COLO668 (cell line): ENCODE measurements around the gene C16orf46.

Experiments used
- DNase-seq: peaks from one replicate; lab custom pipeline; 2025; ENCODE audit not compliant: unreplicated experiment; lab: John Stamatoyannopoulos, UW

The C16orf46 gene

DNA sequence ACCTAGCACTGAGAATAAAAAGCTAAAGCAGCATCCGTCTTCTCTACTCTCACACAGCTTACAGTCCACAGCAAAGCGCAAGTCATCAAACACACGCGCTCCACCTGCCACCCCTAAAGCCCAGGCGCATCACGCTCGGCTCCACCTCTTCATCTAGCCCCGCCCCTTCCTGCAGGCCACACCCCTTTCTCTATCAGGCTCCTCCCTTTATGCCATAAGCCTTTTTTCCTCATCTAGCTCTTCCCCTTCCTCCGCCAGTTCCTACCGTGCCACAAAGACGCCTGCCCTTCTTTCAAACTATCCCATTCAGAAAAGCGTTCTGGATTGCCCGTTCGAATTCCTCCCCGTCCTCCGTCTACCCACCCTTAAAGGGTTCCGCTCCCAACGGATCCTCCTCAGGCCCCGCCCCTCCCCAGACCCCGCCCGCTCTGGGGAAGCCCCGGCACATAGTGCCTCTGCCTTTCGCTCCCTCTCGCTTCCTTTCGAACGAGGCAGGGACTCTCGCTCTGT lies 417 bp downstream of the C16orf46 start:
- peak; percentile 92 for DNase-seq

DNA sequence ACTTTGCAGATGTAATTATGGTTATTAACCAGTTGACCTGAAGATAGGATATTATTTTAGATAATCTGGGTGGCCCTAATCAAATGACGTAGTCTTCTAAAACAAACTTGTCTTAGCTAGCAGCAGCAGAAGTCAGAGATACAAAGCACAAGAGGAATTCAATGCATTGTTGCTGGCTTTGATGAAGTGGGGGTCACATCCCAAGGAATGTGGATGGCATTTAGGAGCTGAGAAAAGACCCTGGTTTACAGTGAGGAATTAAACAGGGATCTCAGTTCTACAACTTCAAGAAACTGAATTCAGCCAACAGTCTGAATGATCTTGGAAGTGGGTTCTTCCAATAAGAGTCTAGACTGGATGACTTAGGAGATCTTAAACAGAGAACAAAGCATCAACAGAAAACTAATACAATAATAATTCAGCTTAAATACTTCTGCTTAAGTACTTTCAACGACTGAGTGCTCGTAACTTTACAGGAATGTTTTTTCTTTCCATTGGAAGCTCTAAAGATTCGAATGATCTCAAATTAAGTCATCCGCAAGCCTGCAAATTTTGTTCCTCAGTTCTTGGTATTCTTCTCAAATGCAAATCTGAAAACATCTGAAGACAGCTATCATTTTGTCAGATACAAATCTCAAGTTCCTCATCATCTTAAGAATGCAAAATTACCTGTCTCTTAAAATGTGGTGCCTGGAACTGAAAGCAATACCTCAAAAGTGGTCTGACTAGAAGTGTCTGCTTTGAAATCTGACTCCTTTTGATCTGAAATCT lies 3.3 kb downstream of the C16orf46 start:
- DNase-seq, result no peak

DNA sequence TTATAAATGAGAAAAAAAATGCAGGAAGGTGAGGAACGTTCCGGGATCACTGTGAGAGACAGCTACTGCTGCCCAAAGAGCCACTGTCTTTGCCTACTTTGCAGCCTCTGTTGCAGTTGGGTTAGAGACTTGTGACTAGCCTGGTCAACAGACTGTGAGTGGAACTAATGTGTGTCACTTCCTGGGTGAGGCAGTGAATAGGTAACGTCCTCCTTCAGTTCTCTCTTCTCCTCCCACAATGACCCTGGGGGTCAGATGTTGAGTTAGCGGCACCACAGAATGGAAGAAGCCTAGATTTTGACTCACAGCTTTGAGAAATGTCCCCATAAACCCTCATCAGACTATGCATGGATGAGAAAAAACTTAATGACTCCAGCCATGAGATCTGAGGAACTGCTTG lies 5.2 kb downstream of the C16orf46 start:
- DNase-seq, result no peak

DNA sequence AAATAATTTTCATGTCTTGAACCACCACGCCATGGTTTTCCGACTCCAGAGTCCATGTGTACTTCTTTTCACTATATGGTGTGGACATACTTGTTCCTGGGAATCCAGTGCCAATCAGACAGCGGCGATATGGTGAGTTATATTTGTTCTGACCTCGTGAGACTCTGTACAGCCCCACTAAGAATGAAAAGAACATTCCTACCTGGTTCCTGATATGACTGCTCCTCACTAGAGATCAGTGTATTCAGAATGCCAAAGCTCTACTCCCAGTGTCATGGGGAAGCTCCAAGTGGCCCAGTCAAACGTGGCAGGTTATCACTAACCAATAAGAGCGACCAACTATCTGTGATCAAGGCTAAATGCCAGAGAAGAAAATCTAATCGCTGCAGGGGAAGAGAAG lies 6.1 kb downstream of the C16orf46 start:
- no peak for DNase-seq

DNA sequence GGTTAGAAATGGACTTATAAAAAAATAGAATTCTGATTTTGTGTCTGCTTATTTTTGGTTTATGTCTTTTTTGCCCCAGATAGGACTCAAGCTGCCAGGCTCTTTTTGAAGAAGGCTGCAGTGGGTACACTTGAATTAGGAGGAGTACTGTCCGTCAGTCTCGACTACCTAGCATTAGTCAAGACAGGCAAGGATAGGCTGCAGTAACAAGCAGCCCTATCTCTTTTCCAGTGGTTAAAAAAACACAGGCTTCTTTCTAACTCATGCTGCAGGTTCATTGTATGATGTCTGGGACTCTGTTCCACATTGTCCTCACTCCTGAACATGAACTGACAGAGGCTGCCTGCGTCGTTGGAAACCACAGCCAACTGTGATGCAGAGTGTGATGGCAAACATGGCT lies 8.0 kb downstream of the C16orf46 start:
- DNase-seq, result no peak

DNA sequence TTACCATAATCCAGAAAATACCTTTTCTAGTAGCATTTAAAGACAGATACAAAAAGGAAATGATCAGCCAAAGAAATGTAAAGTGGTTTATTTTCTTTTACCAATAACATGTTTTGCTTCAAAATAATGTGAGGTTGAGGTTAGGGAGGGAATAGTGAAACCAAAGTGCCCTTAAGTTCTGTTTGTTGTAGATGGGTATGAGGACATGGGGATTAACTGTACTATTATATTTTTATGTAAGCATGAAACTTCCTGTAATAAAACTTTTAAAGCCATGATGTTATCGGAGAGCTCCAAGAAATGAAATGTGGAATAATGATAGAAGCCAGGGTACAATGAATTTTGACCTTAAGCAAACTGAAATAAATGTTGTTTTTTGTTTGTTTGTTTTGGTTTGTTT lies 9.9 kb downstream of the C16orf46 start:
- DNase-seq, result no peak

DNA sequence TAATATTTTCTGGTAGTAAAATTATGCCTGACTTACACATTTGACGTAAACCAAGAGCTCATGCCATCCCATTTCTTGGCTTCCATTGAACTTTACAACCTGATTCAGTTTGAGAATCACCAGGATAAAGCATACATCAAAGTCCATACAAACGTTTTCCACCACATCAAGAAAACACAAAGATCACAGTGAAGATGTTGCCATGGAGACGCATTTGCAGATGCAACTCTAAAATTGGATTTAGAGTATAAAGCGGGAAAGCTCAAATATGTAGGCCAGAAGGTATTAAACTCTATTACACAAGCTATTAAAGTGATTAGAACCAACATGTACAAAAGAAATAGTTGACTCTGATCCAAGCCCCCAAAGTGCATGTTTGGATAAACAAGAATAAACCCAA lies 10.4 kb downstream of the C16orf46 start:
- no peak for DNase-seq

DNA sequence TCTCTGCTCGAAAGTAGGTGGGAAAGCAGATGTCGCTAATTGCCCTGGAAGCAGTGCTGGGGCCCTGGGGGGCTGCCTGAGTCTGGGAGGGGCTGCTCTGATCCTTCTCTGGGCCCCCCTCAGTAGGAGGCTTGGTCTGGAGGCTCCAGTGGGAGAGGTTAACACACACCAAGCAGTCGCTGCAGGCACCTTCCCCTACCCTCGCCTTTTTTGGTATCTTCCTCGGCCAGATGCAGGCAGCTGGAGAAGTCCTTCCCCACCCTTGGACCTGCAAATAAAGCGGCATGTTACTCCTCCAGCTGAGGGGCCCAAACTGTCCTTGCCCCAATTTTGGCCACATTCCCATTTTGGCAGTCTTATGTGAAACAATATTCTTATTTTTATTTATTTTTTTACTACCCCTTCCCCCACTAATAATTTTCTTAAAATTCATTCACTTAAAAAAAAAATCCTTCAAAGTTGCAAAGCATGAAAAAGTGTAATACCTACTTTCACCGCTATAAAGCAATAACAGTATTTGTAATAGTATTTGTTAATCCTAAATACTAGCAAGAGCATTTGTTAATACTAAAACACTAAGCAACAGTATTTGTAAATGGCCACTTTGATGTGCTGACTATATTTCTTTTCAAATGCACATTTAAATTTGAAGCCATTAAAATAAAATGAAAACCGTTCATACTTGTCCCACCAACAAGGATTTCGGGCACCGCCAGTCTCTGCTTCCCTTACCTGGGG lies 15.0 kb downstream of the C16orf46 start:
- DNase-seq, result no peak

DNA sequence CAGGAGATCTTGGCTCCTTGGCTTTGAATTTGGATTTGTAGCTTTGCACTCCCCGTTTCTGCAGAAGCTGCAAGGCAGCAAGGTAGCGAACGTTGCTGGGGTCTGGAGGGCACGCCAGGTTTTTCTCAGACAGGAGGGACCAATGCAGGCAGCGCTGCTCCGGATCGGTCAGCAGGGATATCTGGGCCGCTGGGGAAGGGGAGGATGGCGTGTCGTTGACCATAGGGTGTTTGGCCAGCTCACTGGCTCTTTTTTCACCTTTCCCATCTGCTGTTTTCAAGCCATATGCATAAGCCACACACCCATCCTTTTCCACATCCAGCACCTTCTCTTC lies 15.8 kb downstream of the C16orf46 start:
- DNase-seq, result no peak

DNA sequence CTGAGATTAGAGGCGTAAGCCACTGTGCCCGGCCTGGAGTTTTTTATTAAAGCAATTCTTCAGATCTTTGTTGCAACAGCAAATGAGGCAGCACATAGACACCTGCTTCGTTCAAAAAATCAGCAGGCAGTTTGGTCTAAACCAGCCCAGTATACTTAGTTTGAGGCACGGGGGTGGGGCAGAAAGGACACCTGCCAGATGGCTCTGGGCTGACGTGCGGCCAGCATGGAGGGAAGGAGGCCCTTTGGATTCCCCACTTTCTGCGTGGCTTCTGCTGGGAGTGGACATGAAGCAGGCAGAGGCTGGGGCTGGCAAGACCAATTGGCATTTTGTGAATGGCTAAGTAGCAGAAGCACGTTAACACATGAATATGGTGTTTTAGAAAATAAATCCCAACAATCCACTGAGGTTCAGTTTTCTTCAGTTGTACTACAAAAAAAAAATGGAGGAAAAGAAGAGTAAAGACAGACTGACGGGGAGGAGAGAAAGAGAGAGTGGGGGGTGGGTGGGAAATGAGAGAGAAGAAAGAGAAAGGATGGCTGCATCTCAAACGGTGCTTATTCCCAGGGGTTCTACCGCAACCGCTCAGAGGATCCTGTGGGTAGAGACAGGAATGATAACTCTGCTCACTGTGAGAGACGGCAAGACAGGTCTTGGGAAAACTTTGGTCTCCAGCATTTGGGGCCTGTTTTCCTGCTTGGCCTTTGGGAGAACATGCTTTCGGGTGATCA lies 16.3 kb downstream of the C16orf46 start:
- DNase-seq, result no peak

DNA sequence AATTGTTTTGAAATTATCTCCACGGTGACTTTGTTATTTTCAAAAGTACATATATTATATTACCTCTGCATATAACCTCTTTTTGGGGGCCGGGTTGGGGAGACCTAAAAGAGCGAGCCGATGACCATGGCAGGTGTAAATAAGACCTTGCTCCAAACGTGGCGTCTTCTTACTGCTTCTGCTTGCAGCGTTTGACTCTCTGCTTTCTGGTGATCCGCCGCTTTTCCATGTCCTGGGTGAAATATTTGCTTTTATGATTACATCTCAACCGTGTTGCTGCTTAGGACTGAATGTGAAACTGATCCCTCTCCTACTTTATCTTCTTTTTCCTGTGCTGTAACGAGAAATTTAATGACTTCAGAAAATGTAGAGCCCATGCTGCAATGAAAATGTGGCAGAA lies 23.3 kb downstream of the C16orf46 start:
- no peak for DNase-seq

DNA sequence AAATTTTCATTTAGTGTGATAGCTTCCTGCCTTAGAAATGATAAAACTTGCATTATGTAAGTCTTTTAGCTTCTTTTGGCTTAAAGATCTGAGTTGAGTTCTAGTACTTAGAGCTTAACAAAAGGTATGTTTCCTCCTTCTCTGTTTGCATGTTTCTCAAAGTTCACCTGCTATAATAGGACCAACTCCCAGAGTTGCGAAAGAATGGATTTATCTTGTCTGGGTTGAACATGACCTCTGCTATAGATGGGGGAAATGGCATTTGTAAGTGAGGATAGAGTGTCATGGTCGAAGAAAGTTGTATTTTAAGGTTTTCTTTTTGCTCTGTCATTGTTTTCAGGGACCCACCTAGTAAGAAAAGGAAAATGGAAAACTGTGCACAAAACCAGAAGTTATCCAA lies 34.2 kb downstream of the C16orf46 start:
- no peak for DNase-seq

DNA sequence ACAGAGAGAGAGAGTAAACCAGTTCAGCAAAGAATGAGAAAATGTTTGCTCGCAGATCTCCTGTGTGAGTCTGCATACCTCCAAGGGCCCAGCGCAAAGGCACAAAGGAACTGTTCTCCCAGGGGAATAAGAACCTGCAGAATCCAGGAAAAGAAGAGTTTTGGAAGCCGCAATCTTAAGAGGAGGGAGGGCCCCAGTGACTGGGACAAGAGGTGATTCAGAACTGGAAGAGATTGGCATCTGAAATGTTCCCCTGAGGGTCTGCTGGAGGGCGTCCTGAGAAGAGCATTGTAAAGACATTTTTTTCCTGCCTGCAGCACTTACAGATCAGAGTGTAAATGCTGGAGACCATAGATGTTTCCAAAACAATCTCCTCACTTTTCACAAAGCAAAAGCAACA lies 35.3 kb downstream of the C16orf46 start:
- no peak for DNase-seq

DNA sequence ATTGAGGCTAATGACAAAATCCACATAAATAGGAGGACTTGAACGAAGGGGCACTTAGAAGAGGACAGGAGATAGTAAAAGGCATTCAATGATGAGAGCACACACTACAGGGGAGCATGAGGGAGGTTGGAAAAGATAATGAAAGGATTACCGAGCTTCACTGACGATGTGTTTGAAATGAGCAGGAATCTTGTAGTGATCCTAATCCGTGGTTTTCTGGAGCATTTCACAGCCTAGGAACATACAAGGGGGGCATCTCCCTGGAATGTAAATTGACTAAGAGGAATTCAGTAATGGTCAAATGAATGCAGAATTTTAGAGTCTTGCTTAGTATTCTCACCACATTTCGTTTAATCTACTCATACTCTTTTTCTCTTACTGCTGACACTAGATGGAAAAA lies 36.2 kb downstream of the C16orf46 start:
- DNase-seq, result no peak

DNA sequence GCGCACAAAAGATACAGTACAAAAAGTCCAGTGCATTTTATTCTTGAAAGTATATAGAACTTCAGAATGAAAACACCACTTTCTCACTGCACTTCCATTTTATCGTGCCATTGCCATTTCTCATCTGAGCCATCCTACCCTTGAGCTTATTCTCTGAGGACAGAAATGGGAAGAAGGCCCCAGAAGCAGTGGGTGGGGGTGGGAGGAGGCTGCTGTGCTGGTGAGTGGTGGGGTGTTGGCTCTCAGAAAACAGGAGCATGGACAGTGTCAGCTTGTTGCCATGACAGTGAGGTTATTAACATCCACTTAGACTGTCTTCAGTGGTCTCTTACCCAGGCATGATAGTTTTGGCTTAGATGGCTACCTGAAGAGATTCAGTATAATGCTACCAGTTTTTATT lies 36.9 kb downstream of the C16orf46 start:
- DNase-seq, result no peak

DNA sequence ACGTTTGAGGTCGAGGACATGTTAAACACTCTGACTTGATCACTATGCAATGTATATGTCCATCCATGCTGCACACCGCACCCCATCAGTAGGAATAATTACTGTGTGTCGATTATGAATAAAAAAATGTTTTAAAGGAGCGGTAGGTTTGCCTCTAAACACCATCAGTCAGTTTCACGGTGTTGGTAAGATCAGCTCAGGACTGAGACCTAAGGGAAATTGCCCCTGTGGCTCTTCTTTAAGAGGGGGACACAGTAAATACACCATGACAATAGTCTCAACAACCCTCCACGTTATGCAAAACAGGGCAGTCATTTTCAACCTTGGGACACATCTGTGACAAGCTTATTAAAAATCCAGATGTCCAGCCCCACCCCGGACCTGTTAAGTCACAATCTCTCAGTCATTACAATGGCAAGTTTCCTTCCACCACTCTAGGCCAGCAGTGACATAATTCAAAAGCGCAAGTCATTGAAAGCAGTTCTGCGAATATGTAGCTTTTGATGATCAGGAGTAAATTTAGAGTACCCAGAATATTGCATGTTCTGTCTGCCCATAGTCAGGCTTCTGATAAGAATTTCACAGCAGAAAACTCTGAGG lies 40.2 kb downstream of the C16orf46 start:
- DNase-seq, result no peak

DNA sequence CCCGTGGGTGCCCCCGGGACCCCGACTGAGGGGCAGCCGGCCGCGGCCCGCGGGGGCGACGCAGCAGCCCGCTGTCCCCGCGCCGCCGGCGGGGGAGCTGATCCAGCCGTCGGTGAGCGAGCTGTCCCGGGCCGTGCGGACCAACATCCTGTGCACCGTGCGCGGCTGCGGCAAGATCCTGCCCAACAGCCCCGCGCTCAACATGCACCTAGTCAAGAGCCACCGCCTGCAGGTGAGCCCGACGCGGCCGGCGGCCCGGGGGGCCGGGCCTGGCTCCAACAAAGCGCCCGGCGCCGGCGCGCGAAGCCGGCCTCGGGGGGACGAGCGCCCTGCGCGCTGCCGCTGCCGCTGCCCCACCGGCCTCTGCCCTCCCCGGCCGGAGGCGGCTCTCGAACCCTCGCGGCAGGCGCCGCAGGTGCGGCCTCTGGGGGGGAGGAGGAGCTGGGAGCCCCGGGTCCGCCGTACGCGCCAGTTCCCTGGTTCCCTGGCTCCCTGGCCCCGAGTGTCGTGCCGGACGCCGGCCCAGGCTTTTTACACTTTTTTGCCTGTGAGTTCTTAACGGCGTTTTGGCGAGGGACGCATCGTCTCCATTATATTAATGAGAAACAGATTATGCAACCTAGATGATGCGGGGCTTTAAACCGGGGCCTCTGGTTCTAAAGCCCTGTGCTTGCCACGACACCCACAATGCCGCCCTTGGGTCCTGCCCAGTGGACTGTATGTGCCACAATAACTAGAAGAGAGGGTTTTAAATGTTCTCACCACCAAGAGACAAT lies 40.9 kb downstream of the C16orf46 start:
- peak; percentile 57 for DNase-seq

DNA sequence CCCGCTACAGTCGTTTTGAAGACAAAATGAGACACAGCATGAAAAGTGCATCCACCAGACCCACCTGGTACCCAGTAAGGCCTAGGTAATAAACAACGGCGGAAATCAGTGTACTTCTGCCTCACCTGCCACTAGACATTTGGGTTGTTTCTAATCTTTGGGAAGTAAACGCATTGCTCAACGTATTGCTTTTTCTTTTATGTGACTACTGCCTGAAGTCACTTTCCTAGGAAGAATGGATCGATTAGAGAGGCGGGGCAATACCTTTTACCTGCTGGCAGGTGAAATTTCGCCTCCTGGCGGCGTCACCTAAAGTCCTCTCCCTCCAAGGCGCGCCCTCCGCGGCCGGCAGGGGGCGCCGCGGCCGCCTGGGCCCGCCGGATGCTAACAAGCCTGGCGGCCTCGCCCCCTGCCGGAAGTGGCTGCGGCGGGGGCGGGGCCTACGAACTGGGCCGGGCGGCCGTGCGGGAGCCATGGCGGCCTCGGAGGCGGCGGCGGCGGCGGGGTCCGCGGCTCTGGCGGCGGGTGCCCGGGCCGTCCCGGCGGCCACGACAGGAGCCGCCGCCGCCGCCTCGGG lies 41.6 kb downstream of the C16orf46 start, which contains the start of gene ATMIN:
Gene ATMIN, plus strand, starts transcription at position 445 of the 577 bp plus-strand sequence. Its CDS starts 29 bp downstream, at position 474.
- peak; percentile 96 for DNase-seq

DNA sequence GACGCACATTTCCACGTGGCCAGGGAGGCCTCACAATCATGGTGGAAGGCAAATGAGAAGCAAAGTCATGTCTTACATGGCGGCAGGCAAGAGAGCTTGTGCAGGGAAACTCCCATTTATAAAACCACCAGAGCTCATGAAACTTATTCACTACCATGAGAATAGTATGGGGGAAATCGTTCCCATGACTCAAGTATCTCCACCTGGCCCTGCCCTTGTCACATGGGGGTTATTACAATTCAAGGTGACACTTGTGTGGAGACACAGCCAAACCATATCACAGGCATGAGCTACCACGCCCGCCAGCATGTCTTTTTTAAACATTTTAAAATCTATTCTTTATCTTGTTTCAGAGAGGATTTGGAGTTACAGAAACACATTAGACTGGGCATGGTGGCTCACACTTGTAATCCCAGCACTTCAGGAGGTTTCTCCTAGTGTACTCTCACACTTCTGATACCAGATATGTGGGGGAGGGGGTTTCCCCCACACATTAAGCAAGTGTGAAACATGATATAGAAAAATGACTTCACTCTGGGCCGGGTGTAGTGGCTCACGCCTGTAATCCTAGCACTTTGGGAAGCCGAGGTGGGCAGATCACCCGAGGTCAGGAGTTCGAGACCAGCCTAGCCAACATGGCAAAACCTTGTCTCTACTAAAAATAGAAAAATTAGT lies 47.0 kb downstream of the C16orf46 start:
- no peak for DNase-seq

DNA sequence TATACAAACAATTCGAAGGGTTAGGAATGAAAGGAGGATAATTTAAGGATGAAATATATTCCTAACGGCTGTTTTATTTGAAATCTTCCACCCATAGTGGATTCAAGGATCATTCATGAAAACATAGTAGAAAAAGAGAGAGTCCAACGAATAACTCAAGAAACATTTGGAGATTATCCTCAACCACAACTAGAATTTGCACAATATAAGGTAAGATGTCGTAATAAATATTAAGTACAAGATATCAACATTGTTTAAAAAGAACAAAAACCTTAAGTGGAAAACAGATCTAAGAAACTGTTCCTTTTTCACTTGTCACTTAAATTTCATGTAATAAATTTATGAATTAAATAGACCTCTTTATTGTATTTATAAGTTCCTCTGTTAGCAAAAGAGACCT lies 50.6 kb downstream of the C16orf46 start:
- no peak for DNase-seq
